ENCODE data around the gene TCEA3. TPM values are rescaled to one million over a fixed set of nuclear protein-coding genes. Genes with fewer than 3 reads are reported as not detected.
A peak's percentile ranks its signal among the peaks of the same experiment; 100 is the strongest.

The TCEA3 gene
- total RNA-seq, 1 experiment from 2014 or later, result 1.5 TPM

DNA sequence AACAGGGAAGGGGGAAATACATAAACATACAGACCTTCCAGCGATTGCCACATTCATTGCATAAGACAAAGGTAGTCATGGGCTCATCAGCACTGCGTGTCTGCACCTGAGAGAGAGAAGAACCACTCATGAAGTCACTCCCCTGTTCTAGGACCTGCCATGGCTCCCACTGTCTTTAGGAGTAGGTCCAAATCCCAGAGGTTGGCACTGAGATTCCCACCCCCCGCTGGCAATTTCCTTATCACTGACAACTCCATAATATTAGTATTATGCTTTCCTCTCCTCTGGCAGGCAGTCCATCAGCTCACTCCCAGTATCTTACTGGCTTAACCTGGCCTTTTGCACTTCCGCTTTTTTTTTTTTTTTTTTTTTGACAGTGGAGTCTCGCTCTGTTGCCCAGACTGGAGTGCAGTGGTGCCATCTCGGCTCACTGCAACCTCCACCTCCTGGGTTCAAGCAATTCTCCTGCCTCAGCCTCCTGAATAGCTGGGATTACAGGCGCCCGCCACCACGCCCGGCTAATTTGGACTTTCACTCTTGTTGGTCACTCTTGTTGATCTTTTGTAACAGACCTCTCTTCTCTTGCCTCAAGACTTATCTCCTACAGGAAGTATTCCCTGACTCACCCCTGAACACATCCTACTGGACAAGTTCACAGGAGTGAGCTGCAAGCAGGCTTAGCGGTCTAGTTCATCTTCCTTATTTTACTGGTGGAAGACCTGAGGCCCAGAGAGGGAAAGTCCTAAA, 40.1 kb downstream of the TCEA3 start:
- H3K36me3 Mint-ChIP-seq (ENCODE audit: insufficient read depth, unreplicated experiment), result no peaks in the 10 kb centered on the region
- peak overlapping the region; percentile 18 for H3K4me3 Mint-ChIP-seq (ENCODE audit: unreplicated experiment)
- no peaks in the 10 kb centered on the region for H3K27me3 Mint-ChIP-seq (ENCODE audit: insufficient read depth, unreplicated experiment)
- DNase-seq (ENCODE audit: unreplicated experiment), result peak; percentile 86
- no TSS peak for BruUV-seq (replicated peaks)
- ChIA-PET CTCF (interaction anchor here (0.5 to 0.9 kb wide), 3 partner anchors 284 to 463 kb away, joined by 3 read pairs; no protein-coding TSS in a partner anchor), POLR2A (interaction anchor here (0.7 to 5.3 kb wide), 9 partner anchors 8 to 92 kb away, joined by 3 to 65 read pairs (median 4); partner anchors contain the start of genes HNRNPR and ZNF436)
- intact Hi-C loops (cut with micrococcal nuclease), result no loop called here
- no peaks in the 10 kb centered on the region for H3K9me3 Mint-ChIP-seq (ENCODE audit: unreplicated experiment)
- H3K27ac Mint-ChIP-seq (ENCODE audit: low read depth, unreplicated experiment), result no peak overlapping the region
- TF ChIP-seq, protein P1, sequence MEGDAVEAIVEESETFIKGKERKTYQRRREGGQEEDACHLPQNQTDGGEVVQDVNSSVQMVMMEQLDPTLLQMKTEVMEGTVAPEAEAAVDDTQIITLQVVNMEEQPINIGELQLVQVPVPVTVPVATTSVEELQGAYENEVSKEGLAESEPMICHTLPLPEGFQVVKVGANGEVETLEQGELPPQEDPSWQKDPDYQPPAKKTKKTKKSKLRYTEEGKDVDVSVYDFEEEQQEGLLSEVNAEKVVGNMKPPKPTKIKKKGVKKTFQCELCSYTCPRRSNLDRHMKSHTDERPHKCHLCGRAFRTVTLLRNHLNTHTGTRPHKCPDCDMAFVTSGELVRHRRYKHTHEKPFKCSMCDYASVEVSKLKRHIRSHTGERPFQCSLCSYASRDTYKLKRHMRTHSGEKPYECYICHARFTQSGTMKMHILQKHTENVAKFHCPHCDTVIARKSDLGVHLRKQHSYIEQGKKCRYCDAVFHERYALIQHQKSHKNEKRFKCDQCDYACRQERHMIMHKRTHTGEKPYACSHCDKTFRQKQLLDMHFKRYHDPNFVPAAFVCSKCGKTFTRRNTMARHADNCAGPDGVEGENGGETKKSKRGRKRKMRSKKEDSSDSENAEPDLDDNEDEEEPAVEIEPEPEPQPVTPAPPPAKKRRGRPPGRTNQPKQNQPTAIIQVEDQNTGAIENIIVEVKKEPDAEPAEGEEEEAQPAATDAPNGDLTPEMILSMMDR (IDR thresholded peaks at IDR 0.05; ENCODE audit: unreplicated experiment), result no peak
- peaks cover 19% of the 10 kb centered on the region for H3K4me1 Mint-ChIP-seq (ENCODE audit: insufficient read depth, unreplicated experiment)

DNA sequence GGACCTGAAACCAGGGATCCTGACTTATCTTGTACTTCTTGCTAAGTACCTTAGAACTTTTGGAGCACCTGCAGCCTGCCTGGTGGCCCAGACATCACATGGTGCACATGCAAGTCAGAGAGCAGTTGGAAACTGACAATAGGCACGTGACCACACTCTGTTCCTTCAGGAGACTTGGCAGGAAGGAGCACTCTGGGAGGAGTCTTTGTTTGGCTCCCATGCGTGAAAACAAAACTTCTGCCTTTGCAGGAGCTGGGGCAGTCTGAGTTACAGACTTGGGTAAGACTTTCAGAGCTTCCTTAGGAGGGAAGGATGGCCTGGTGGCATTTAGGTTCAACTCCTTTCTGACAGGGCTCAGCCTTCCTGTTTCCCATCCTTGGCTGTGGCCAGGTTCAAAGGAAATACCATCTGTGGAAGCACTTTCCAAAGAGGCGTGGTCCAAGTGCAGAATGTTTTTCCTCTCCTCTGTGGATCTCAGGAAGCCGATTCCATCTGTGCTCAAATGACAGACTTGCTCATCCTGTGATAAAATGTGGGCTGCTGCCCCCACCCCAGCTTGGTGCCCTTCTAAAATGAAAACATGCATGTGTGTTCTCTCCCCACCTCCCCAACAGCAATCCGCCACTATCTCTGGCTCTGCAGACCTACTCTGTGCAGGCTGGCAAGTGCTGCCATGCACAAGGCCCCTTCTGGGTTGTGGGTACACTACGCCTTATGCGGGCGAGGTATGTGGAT, 40.8 kb downstream of the TCEA3 start:
- Mint-ChIP-seq H3K36me3 (ENCODE audit: insufficient read depth, unreplicated experiment) (no peaks in the 10 kb centered on the region), H3K4me1 (ENCODE audit: insufficient read depth, unreplicated experiment) (peaks cover 19% of the 10 kb centered on the region), H3K9me3 (ENCODE audit: unreplicated experiment) (no peaks in the 10 kb centered on the region), H3K27me3 (ENCODE audit: insufficient read depth, unreplicated experiment) (no peaks in the 10 kb centered on the region), H3K4me3 (ENCODE audit: unreplicated experiment) (no peak overlapping the region), H3K27ac (ENCODE audit: low read depth, unreplicated experiment) (peak overlapping the region; percentile 53)
- DNase-seq (ENCODE audit: unreplicated experiment), result no peak
- no TSS peak for BruUV-seq (replicated peaks)
- intact Hi-C loops (cut with micrococcal nuclease), result no loop called here
- CTCF ChIA-PET, result interaction anchor here (0.9 kb wide), 1 partner anchor 284 kb away, joined by 3 read pairs; no protein-coding TSS in a partner anchor
- POLR2A ChIA-PET, result interaction anchor here (0.7 to 5.3 kb wide), 7 partner anchors 10 to 41 kb away, joined by 3 to 65 read pairs (median 6); partner anchors contain the start of genes HNRNPR and ZNF436
- TF ChIP-seq, protein P1 (IDR thresholded peaks at IDR 0.05; ENCODE audit: unreplicated experiment), result no peak

- Mint-ChIP-seq H3K4me1 (ENCODE audit: insufficient read depth, unreplicated experiment) (peaks cover 26% of the 10 kb centered on the region), H3K9me3 (ENCODE audit: unreplicated experiment) (no peaks in the 10 kb centered on the region), H3K36me3 (ENCODE audit: insufficient read depth, unreplicated experiment) (no peaks in the 10 kb centered on the region), H3K27me3 (ENCODE audit: insufficient read depth, unreplicated experiment) (no peaks in the 10 kb centered on the region), H3K4me3 (ENCODE audit: unreplicated experiment) (no peak overlapping the region), H3K27ac (ENCODE audit: low read depth, unreplicated experiment) (peak overlapping the region; percentile 39)
- no TSS peak for BruUV-seq (replicated peaks)
- TF ChIP-seq, protein P1 (IDR thresholded peaks at IDR 0.05; ENCODE audit: unreplicated experiment), result no peak
- no peak for DNase-seq (ENCODE audit: unreplicated experiment)
- CTCF ChIA-PET, result interaction anchor here (0.6 to 2.6 kb wide), 3 partner anchors 22 to 1442 kb away, joined by 3 to 15 read pairs (median 3); no protein-coding TSS in a partner anchor
- POLR2A ChIA-PET, result interaction anchor here (1.5 to 2.1 kb wide), 2 partner anchors 13 to 22 kb away, joined by 5 to 17 read pairs; no protein-coding TSS in a partner anchor
- intact Hi-C loops (cut with micrococcal nuclease), result no loop called here
These were observed 43.2 kb downstream of the TCEA3 start for GRCh38 chr1:23381233-23381885.
